CD4-positive, alpha-beta T cell treated with Interleukin-21 for 1 hour (primary cell): ENCODE measurements around the gene ANXA11.
"Not testable (repeated sequence)": the region's sequence is repeated elsewhere in the genome, so short reads cannot be mapped to it uniquely, and the experiment has no call there.

Experiments
- DNase-seq: peaks from one replicate; pipeline ENCODE4 v3.0.0-alpha.2; 2020

Gene ANXA11

GRCh38 chr10:80207768-80208370, 2.5 kb upstream of the ANXA11 start:
- DNase-seq: no peak

- DNase-seq: no peak
Observed at GRCh38 chr10:80206277-80206655, 929 bp upstream of the ANXA11 start.

- DNase-seq: no peak
Observed at GRCh38 chr10:80204677-80205476, 460 bp downstream of the ANXA11 start.

- no peak for DNase-seq
Observed at GRCh38 chr10:80203835-80204676, 1.3 kb downstream of the ANXA11 start.

- peak; percentile 79 for DNase-seq
Observed at GRCh38 chr10:80202934-80203834, 2.2 kb downstream of the ANXA11 start.

GRCh38 chr10:80202530-80202929, 2.8 kb downstream of the ANXA11 start:
- not testable (repeated sequence) for DNase-seq

GRCh38 chr10:80201608-80202141, 3.7 kb downstream of the ANXA11 start:
- no peak for DNase-seq

GRCh38 chr10:80200687-80201086, 4.7 kb downstream of the ANXA11 start:
- no peak for DNase-seq

- DNase-seq: no peak
Observed at GRCh38 chr10:80200259-80200658, 5.1 kb downstream of the ANXA11 start.

GRCh38 chr10:80199828-80200227, 5.5 kb downstream of the ANXA11 start:
- DNase-seq: no peak

- DNase-seq: no peak
Observed at GRCh38 chr10:80197972-80198916, 7.1 kb downstream of the ANXA11 start.

- no peak for DNase-seq
Observed at GRCh38 chr10:80196950-80197315, 8.4 kb downstream of the ANXA11 start.

- peak; percentile 71 for DNase-seq
Observed at GRCh38 chr10:80196270-80196949, 8.9 kb downstream of the ANXA11 start.

GRCh38 chr10:80195046-80195574, 10.2 kb downstream of the ANXA11 start:
- DNase-seq: no peak

GRCh38 chr10:80194373-80195045, 10.8 kb downstream of the ANXA11 start:
- DNase-seq: no peak

GRCh38 chr10:80192553-80192952, 12.8 kb downstream of the ANXA11 start:
- no peak for DNase-seq

GRCh38 chr10:80191589-80192270, 13.6 kb downstream of the ANXA11 start:
- DNase-seq: peak; percentile 45

- no peak for DNase-seq
Observed at GRCh38 chr10:80188713-80189112, 16.6 kb downstream of the ANXA11 start.
